Stimulated activated CD4-positive, alpha-beta T cell treated with anti-CD3 and anti-CD28 coated beads, Interleukin-15, amount 100 ng/mL, for 24 hours (primary cell): ENCODE measurements around the gene GMPPB.
"Not testable (repeated sequence)": the region's sequence is repeated elsewhere in the genome, so short reads cannot be mapped to it uniquely, and the experiment has no call there.

Source experiments
- DNase-seq: peaks from one replicate; pipeline ENCODE4 v3.0.0-alpha.2; 2020

GMPPB gene

GRCh38 chr3:49689046-49689907 lies 34.5 kb downstream of the GMPPB start, which contains the start of the genes MST1 and RNF123:
TSS of gene MST1 (minus strand) at chr3:49689474. CDS start at chr3:49688691, 783 bp downstream.
TSS of gene RNF123 (plus strand) at chr3:49689557. CDS start at chr3:49691166, 1,609 bp downstream.
- DNase-seq: peak; percentile 94

- not testable (repeated sequence) for DNase-seq
Observed at GRCh38 chr3:49688338-49689045, 35.3 kb downstream of the GMPPB start.

GRCh38 chr3:49687424-49687795 lies 36.3 kb downstream of the GMPPB start:
- not testable (repeated sequence) for DNase-seq

- DNase-seq: peak; percentile 77
Observed at GRCh38 chr3:49686769-49687423, 36.9 kb downstream of the GMPPB start.

GRCh38 chr3:49686346-49686745 lies 37.4 kb downstream of the GMPPB start:
- DNase-seq: peak; percentile 49

GRCh38 chr3:49685846-49686245 lies 37.9 kb downstream of the GMPPB start:
- not testable (repeated sequence) for DNase-seq

- DNase-seq: not testable (repeated sequence)
Observed at GRCh38 chr3:49685103-49685502, 38.6 kb downstream of the GMPPB start.

GRCh38 chr3:49684453-49684852 lies 39.3 kb downstream of the GMPPB start:
- not testable (repeated sequence) for DNase-seq

GRCh38 chr3:49683162-49683561 lies 40.6 kb downstream of the GMPPB start:
- DNase-seq: no peak

GRCh38 chr3:49681543-49681942 lies 42.2 kb downstream of the GMPPB start:
- DNase-seq: no peak

- no peak for DNase-seq
Observed at GRCh38 chr3:49681232-49681522, 42.6 kb downstream of the GMPPB start.

- DNase-seq: no peak
Observed at GRCh38 chr3:49680493-49681231, 43.1 kb downstream of the GMPPB start.

- DNase-seq: no peak
Observed at GRCh38 chr3:49675912-49676311, 47.8 kb downstream of the GMPPB start.

- peak; percentile 60 for DNase-seq
Observed at GRCh38 chr3:49674497-49674983, 49.2 kb downstream of the GMPPB start.

- peak; percentile 100 for DNase-seq
Observed at GRCh38 chr3:49673715-49674496, 49.8 kb downstream of the GMPPB start, which contains the start of gene APEH. TSS of gene APEH (plus strand) at chr3:49674351. CDS start at chr3:49674402, 51 bp downstream.

GRCh38 chr3:49673121-49673714 lies 50.5 kb downstream of the GMPPB start:
- peak; percentile 63 for DNase-seq

GRCh38 chr3:49671291-49672288 lies 52.2 kb downstream of the GMPPB start:
- DNase-seq: peak; percentile 81

GRCh38 chr3:49670940-49671290 lies 52.8 kb downstream of the GMPPB start:
- DNase-seq: no peak
